GM19043 (cell line): ENCODE measurements around the gene KIAA0513.
"Not testable (repeated sequence)": the region's sequence is repeated elsewhere in the genome, so short reads cannot be mapped to it uniquely, and the experiment has no call there.

Source experiments
- ATAC-seq: cut with Tn5 transposase; IDR thresholded peaks from one replicate; pipeline ENCODE4 v1.9.1; 2021; ENCODE audit warnings: low read depth; ENCODE audit not compliant: unreplicated experiment

KIAA0513 gene

DNA sequence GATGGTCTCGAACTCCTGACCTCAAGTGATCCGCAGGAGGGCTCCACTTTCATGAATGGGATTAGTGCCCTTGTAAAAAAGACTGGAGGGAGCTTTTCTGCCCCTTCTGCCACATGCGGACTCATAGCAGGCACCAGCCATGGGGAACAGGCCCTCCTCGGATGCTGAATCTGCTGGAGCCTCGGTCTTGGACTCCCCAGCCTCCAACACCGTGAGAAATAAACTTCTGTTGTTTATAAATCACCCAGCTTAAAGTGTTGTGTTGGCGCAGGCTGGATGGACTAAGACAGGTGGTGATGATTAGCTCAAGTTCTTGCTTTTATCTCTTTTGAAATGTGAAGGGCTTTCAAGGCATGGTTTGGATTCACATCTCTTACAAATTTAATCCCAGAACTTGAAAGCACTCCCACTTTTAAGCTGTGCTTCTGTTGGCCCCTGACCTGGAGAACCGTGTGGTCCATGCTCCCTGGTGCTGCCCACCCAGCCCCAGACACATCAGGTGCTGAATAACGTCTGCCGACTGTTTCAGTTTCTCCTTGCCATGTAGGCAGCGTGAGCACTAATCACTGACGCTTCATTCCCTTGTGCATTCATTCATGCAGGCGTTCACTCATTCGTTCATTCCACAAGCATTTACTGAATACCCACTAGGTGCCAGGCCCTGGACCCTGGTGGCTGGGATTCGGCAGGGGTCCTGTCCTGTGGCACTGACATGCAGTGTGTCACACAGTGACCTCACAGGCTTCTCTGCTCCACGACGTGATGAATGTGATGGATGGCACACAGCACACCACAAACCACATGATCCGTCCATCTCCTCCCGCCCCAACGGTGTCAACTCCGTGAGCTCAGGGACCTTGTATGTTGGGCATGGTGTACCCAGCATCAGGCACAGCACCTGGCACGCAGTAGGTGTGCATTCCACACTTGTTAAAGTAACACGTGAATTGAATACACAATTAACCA lies 75.8 kb downstream of the KIAA0513 start:
- ATAC-seq, result no peak

DNA sequence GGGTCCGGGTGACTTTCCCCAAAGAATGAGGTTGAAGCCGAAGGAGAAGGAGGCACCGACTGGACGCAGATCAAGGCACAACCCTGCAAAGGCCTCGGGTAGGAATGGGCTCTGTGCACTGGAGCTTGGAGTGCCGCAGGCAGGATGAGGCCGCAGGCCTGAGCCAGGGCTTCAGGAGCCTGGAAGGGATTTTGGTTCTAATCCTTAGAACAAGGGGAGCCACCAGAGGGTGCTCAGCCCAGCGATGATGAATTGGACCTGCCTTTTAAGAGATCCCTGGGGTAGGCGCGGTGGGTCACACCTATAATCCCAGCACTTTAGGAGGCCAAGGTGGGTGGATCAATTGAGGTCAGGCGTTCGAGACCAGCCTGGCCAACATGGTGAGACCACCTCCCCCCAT lies 76.6 kb downstream of the KIAA0513 start:
- ATAC-seq, result no peak

DNA sequence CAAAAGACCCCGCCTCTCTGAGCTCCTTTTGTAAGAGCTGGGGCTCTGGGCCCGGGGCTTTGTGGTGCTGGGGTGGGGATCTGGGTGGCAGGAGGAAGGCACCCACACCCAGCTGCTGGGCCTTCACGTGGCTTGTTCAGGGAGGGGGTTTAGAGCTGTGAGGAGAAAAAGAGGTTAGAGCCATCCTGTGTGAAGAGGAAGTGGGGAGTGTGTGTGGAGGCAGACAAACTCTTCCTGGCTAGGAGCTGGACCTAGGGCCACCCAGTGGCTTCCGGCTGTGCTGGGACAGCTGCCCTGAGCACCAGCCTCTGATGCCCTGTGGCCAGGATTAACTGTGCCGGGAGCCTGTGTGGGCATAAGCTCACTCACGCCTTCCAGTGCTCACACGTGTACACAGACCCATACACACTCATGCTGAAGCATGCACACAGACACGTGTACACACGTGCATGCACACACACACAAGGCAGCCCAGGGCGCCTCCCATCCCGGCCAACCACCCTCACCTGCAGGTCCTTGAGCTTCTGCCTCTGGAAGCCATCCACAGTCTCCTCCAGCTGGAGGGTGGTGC lies 77.3 kb downstream of the KIAA0513 start:
- peak; percentile 55 for ATAC-seq

DNA sequence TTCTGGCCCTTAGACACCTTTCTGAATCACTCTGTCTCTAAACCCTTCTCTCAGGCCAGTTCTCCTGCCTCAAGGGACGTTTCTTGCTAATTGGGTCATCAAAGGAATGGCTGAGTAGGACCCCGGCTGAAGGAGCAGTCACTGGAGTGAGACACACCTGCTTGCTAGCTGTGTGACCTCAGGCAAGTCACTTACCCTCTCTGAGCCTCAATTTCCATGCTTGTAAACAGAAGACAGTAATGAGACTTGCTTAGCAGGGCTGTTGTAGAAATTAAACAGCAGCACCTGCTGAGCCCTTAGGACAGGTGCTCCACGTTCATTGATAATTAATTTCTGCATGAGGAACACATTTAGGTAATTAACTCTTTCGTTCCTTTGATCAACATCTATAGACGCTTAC lies 77.9 kb downstream of the KIAA0513 start:
- ATAC-seq, result no peak

DNA sequence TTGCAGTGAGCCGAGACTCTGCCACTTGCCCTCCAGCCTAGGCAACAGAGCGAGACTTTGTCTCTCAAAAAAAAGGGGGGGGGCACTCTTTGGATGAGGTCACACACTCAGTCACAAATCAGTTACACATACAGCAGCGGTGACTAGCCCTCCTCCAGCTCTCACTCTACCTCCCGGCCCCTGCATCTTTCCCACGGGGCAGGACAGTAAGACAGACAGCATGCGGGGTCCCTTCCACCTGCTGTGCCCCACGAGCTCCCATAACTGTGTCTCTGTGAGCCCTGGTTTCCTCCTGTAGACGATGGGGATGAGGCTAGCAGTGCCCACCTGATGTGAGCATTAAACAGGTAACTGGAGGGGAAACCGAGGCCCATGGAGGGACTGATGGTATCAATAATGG lies 79.5 kb downstream of the KIAA0513 start:
- no peak for ATAC-seq

DNA sequence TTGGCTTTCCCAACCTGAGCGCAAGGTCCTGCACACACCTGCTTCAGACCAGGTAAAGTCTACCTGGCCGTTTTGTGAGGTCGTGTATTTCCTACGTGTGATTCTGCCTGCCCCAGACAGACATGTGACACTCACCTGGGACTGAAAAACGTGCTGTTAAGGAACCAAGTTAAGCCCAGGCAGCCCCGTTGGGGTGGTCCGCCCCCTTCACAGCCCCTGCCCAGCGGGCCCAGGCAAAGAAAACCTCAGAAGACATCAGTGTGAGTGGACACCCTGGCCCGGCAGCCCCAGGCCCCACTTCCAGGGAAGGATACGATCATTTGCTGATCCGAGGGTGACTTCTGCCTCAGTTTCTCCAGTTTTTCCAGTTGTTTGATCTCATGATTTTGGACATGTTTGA lies 79.9 kb downstream of the KIAA0513 start:
- no peak for ATAC-seq

DNA sequence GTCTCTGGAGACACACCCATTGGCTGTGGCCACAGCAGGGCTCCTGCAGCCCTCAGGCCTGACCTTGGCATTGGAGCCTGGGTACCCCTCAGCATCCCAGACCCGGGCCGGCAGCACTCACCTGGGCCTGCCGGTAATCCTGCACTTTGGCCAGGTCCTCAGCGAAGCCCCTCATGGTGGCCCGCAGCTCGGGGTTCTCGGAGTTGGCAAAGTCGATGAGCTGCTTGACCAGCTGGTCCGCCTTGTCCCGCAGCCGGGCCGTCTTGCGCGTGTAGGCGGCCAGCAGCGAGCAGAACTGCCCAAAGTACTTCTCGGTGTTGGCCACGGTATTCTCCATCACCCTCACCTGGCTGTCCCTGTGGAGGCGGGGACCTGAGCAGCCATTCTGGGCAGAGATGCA lies 82.5 kb downstream of the KIAA0513 start:
- ATAC-seq, result no peak

DNA sequence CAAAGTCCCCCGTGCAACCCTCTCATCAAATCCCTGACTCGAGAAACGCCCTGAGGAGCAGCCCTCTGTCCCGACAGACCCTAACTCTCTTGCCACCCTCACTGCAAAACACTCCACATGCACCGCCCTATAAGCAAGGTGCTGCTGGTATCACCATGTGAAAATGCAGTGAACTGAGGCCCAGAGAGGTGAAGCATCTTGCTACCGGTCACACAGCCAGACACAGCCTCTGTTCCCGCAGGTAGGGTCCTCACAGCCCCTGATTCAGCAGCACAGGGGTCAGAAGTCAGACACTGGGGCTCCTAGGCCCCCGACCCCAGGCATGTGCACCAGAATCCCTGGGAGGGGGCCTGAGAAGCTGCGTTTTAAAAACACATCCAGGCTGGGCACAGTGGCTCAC lies 83.6 kb downstream of the KIAA0513 start:
- no peak for ATAC-seq

DNA sequence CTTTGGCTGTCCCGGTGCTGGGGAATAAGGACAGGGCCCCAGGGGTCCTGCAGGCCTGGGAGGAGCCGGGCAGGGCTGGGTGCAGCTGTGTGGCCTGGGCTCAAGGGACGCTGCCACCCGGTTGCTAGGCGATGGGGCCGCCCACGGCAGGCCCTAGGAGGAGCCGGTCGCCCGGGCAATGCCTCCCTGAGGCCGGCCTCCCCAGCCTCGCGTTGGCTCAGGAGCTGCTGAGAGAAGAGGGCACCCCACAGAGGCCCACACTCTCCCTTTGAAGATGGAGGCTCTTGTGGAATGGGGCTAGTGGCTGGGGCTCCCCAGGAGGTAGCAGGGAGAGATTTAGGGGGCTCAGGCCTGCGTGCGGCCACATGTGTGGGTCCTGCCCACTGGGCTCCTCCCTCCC lies 84.8 kb downstream of the KIAA0513 start, which contains the start of gene CIBAR2:
CIBAR2 (minus strand) TSS at position 109 of the 400 bp plus-strand sequence. CDS start 120 bp downstream, outside the sequence.
- no peak for ATAC-seq

DNA sequence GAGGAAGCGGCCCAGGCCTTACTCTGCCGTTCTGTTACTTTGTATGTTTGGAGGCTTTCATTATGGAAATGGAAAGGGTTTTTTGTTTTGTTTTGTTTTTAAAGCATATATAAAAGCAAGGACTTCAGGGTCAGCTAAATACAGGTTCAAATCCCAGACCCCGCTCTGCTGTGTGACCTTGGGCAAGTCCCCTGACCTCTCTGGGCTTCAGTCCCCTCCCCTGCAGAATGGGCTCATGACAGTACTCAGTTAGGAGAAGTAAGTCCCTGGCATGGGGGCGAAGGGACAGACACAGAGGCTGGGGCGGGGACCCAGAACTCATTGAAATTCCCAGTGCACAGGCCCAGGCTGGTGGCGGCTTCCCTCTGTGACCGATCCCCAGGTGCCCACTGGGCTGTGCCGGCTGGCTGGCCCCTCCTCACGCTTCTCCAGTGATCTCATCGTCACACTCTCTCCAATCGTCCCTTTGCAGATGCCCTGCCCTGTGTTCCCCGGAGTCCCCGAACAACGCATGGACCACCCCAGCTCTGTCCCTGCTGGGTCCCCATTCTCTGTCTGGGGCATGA lies 85.7 kb downstream of the KIAA0513 start:
- ATAC-seq, result no peak

DNA sequence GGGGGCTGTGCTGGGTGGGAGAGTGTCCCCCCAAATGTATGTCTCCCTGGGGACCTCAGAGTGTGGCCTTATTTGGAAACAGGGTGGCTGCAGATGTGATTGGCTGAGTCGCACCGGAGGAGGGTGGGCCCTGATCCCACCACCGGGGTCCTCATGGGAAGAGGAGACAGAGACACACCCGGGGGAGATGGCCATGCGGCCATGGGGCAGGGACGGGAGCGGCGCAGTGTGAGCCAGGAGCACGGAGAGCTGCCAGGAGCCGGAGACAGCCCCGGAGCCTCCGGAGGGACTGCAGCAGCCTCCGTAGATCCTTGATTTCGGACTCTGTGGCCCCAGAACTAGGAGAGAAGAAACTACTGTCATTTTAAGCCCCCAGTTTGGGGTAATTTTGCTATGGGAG lies 86.3 kb downstream of the KIAA0513 start:
- no peak for ATAC-seq

DNA sequence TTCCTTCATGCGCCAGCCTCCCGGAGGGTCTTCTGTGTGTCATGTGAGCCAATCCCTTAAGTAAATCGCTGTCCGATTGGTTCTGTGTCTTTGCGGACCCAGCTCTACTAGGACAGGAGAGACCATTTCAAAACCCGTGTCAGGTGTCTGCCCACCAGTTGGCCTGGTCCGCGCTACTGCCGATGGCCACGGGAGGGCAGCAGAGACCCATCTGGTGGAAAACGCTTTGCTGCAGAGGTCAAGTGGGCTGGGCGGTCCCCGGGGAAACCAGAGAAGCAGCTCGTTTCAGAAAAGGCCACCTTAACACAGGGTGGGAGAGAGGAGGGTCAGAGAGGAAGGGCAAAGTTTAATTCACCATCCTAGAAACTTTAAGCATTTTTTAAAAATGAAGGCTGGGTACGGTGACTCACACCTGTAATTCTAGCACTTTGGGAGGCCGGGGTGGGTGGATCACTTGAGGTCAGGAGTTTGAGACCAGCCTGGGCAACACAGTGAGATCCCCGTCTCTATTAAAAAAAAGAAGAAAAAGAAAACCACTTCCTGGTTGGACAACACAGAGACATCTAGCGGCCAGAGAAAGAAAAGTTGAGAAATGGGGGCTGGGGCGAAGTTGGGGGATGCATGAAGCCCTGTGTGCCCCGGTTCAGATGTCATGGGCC lies 87.4 kb downstream of the KIAA0513 start:
- no peak for ATAC-seq

DNA sequence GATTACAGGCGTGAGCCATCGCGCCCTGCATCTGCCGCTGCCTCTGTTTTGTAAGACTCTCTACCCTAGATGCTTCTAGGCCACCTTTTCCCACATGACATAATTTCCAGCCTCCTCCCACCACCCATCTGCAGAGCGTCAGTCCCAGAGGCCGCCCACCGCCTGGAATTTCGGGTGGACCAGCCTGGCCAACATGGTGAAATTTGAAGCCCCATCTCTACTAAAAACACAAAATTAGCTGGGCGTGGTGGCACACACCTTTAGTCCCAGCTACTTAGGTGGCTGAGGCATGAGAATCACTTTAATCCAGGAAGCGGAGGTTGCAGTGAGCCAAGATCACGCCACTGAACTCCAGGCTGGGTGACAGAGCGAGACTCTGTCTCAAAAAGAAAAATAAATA lies 89.8 kb downstream of the KIAA0513 start:
- ATAC-seq, result no peak

DNA sequence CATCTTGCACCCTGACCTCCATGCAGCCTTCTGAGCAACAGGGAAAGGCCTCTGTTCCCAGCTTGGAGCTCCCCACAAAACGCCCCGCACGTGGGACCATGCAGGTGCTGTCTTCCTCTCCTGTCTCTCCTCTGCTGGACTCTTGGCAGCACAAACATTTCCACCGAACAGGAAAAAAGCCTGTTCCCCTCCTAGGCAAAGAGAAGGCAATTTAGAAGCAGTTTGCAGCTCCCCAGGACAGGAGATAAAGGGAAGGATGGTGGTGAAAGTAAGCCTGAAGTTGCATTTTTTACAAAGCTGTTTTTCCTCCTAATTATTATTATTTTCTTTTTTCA lies 92.4 kb downstream of the KIAA0513 start:
- no peak for ATAC-seq

DNA sequence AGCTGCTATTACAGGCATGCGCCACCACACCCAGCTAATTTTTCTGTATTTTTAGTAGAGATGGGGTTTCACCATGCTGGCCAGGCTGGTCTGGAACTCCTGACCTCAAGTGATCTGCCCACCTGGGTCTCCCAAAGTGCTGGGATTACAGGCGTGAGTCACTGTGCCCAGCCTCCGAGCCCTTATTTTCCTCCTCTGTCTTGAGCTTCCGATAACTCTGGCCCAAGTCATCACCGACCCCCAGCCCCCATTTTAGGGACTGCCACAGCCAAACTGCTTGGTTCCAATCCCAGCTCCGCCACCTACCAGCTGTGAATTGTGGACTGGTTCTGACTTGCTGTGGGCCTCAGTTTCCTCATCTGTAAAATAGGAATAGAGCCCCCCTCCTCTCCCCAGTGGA lies 95.8 kb downstream of the KIAA0513 start:
- ATAC-seq, result not testable (repeated sequence)

DNA sequence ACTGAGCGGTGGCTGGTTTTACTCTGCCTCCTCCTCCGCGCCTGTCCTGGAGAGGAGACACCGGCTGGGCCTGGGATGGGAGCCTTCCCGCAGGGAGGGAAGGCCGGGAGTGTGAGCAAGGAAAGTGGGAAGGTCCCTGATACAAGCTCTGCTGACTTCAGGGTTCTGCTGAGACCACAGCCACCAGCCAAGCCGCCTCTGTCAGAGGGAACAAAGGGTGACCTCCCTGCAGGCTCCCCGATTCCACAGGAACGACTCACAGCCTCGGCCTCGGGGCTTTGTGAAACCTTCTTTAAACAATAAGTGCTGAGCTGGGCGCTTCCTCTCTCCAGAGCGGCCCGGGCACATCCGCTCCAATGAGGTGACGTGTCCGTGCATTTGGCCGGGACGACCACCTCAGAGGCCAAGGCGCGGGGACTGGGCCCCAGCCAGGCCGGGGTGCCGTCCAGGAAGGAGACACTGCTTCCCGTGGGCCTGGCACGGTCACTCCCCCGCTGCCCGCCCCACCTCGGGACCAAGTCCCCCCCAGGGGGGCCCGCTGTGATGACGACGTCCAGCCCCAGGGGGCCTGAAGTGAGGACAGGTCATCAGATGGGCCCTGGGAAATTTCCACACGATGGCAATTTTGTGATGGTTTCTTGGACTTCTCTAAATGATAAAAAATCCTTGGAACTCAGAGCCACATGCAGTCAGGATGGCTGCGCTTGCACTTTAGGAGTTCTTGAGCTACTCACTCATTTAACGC lies 96.5 kb downstream of the KIAA0513 start:
- no peak for ATAC-seq

DNA sequence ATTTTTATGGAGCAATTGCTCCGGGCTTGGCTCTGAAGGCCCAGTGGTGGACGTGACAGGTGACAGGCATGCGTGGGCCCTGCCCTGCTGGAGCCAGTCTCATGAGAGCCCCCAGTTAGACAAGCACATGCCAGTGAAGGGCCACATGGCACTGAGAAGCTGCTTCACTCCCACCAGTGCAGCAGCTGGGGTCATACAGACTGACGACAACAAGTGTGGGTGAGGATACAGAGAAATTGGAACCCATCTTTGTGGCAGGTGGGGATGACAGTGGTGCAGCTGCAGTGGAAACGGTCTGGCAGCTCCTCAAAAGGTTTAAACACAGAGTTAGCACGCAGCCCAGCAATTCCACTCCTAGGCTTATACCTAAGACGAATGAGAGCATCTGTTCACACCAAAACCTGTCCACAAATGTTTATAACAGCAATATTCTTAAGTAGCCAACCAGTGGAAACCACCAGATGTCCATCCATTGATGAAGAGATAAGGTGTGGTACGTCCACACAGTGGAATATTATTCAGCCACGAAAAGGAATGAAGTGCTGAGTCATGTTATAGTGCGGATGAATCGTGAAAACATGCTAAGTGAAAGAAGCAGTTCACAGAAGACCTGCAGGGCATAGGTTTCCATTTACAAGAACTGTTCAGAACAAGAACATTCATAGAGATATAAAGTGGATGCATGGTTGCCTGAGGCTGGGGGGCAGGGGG lies 97.2 kb downstream of the KIAA0513 start:
- ATAC-seq, result no peak

DNA sequence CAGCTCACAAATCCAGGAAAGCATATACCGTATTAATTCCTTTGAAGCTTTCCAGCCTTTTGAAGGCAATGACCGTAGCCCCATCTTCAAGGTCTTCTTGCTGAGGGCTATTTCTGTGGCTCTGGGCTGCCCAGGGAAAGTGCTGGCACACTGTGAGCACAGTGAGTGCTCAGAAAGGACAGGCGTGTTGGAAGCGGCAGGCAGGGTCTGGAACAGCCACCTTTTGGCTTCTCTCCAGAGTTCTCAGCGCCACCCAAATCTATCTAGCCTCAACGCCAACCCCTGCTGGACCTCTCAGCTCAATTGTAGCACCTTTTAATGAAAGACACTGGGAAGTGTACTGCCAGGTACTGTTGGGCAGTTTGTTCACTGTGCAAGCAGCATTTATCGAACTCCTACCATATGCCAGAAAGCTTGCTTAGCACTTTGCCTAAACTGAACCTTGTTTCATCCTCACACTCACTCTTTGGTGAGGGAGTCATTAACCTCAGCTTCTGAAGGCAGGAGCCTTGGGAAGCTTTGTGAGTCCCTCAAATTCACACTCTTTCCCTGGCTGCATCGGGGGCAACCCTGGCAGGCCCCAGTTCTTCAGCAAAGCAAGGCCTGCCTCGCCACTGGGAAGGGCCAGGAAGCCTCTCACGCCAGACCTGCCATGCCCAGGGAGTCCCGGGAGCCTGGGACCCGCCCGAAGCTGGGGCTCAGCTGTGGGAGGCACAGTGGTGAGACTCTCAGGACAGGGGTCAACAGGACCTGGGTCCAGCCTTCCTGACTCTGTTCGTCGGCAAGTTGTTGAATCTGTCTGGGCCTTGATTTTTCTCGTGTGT lies 98.2 kb downstream of the KIAA0513 start:
- ATAC-seq, result no peak

DNA sequence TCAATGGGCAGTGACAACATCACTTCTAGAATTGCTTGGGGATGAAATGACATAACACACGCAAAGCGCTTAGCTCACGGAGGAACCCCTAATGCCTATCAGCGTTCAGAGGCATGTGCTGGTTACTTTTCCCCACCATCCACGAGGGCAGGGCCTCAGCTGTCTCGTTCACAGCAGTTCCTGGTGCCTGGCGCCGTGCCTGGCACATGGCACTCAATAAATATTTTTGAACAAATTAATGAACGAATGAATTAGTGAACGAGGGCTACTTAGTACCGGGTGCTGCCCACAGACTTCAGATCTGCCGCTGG lies 98.8 kb downstream of the KIAA0513 start:
- ATAC-seq, result no peak
